ENCODE data around the gene GLDC. TPM values are rescaled to one million over a fixed set of nuclear protein-coding genes. Genes with fewer than 3 reads are reported as not detected.

The GLDC gene
- total RNA-seq, 1 experiment from 2014 or later: 4.0 TPM

DNA sequence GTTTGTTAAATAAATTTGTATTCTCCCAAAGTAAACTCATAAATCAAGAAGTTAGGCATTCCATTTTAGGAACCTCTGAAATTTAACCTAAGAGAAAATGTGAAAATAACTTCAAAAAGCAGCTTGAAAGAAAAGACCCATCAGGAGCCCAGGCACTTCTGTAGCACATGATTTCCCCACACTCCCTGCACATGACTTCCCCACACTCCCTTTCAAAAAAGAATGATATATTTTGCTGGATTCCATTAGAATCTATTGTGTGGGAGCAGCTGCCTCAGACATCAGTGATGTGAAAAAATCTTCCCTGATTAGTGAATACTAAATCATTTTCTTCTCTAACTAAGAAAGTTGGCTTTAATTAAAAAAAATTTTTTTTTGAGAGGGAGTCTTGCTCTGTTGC, 83.3 kb downstream of the GLDC start:
- POLR2A ChIA-PET: no interaction called here
- Histone ChIP-seq H3K4me1 (ENCODE audit: control insufficient read depth, insufficient read depth, low read length) (peaks cover 8% of the 10 kb centered on the region), H3K27ac (ENCODE audit: low read length) (no peak overlapping the region)

DNA sequence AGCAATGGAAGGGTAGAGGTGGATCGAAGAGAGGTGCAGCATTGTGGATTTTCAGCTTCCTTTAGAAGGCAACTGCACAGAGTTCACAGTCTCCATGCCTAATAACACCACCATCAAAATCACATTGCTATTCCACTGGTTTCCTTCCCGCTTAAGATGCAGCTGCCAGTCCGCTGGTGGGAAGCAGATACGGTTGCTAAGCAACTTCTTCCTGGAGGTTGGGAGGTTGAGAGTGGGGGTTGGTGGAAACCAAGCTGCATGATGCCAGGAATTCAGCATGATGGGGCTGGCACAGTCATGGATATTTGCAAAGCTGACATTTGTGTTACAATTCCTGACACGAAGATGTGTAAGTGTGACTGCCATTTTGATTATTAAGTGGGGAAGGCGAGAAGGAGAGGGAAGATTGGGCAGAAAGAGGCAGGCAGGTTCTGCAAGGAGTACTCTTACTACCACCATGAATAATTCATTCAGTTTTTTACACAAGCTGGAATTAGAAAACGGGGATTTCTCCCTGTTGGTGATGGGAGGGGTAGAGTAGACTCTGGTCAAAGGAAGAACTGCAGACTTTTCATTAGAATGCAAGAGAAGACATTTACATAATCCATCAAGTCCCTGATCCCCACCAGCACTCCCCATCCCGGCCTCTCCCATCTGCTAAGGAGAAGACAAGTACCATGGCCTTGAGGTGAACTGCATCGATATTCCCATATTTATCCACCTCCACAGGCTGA, 87.5 kb downstream of the GLDC start:
- ATAC-seq (no peak), DNase-seq (ENCODE audit: low read depth, low spot score) (no peak)
- POLR2A ChIA-PET: no interaction called here
- no peaks in the 10 kb centered on the region for H3K9me3 ChIP-seq (ENCODE audit: control insufficient read depth, insufficient read depth, low read depth, low read length)
- H3K36me3 ChIP-seq (ENCODE audit: control insufficient read depth, insufficient read depth, low read length): no peaks in the 10 kb centered on the region
- intact Hi-C loops (cut with micrococcal nuclease; ENCODE audit: unreplicated experiment) (no loop called here), in situ Hi-C loops (cut with HindIII; ENCODE audit: low pct_unique_long_range_greater_than_20kb, low sequenced_read_pairs) (no loop called here)
- CTCF ChIA-PET: no interaction called here
- BruUV-seq (replicated peaks): no TSS peak
- no peak overlapping the region for H3K27ac ChIP-seq (ENCODE audit: low read length)
- no peaks in the 10 kb centered on the region for H3K4me1 ChIP-seq (ENCODE audit: control insufficient read depth, insufficient read depth, low read length)
- no peaks in the 10 kb centered on the region for H3K27me3 ChIP-seq (ENCODE audit: control insufficient read depth, insufficient read depth, low read length)
- no peak overlapping the region for H3K4me3 ChIP-seq (ENCODE audit: low read depth in 2 of 2, low read length in 2 of 2)
- TF ChIP-seq SIN3A (IDR thresholded peaks at IDR 0.05; ENCODE audit: borderline replicate concordance, insufficient read depth, low read depth, low read length) (no peak), CTCF (IDR thresholded peaks at IDR 0.05) (no peak)
- TF ChIP-seq, protein P1, sequence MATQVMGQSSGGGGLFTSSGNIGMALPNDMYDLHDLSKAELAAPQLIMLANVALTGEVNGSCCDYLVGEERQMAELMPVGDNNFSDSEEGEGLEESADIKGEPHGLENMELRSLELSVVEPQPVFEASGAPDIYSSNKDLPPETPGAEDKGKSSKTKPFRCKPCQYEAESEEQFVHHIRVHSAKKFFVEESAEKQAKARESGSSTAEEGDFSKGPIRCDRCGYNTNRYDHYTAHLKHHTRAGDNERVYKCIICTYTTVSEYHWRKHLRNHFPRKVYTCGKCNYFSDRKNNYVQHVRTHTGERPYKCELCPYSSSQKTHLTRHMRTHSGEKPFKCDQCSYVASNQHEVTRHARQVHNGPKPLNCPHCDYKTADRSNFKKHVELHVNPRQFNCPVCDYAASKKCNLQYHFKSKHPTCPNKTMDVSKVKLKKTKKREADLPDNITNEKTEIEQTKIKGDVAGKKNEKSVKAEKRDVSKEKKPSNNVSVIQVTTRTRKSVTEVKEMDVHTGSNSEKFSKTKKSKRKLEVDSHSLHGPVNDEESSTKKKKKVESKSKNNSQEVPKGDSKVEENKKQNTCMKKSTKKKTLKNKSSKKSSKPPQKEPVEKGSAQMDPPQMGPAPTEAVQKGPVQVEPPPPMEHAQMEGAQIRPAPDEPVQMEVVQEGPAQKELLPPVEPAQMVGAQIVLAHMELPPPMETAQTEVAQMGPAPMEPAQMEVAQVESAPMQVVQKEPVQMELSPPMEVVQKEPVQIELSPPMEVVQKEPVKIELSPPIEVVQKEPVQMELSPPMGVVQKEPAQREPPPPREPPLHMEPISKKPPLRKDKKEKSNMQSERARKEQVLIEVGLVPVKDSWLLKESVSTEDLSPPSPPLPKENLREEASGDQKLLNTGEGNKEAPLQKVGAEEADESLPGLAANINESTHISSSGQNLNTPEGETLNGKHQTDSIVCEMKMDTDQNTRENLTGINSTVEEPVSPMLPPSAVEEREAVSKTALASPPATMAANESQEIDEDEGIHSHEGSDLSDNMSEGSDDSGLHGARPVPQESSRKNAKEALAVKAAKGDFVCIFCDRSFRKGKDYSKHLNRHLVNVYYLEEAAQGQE (IDR thresholded peaks at IDR 0.05; ENCODE audit: insufficient read depth in 1 of 2, low read depth in 2 of 2, low read length in 1 of 2): no peak

More for the DNA sequence above, 83.3 kb downstream of the GLDC start:
- Histone ChIP-seq H3K27me3 (ENCODE audit: control insufficient read depth, insufficient read depth, low read length) (no peaks in the 10 kb centered on the region), H3K4me3 (ENCODE audit: low read depth in 2 of 2, low read length in 2 of 2) (no peak overlapping the region), H3K36me3 (ENCODE audit: control insufficient read depth, insufficient read depth, low read length) (no peaks in the 10 kb centered on the region), H3K9me3 (ENCODE audit: control insufficient read depth, insufficient read depth, low read depth, low read length) (no peaks in the 10 kb centered on the region)
- intact Hi-C loops (cut with micrococcal nuclease; ENCODE audit: unreplicated experiment): no loop called here
- DNase-seq (ENCODE audit: low read depth, low spot score): no peak
- ATAC-seq: no peak
- no TSS peak for BruUV-seq (replicated peaks)
- in situ Hi-C loops (cut with HindIII; ENCODE audit: low pct_unique_long_range_greater_than_20kb, low sequenced_read_pairs): no loop called here
- TF ChIP-seq CTCF (IDR thresholded peaks at IDR 0.05): no peak
- TF ChIP-seq TCF7L2 (IDR thresholded peaks at IDR 0.05; ENCODE audit: low read depth, low read length): no peak
- TF ChIP-seq POLR2AphosphoS5 (IDR thresholded peaks at IDR 0.05; ENCODE audit: low read depth, low read length): no peak
- TF ChIP-seq SIN3A (IDR thresholded peaks at IDR 0.05; ENCODE audit: borderline replicate concordance, insufficient read depth, low read depth, low read length): no peak
- TF ChIP-seq, protein P1 (IDR thresholded peaks at IDR 0.05; ENCODE audit: insufficient read depth in 1 of 2, low read depth in 2 of 2, low read length in 1 of 2): no peak
- CTCF ChIA-PET: no interaction called here

Measured in Panc1 (cell line).